ENCODE results near the gene MS4A18.
"Not testable (repeated sequence)": the region's sequence is repeated elsewhere in the genome, so short reads cannot be mapped to it uniquely, and the experiment has no call there.

GRCh38 chr11:60758671-60759070, 34.2 kb downstream of the MS4A18 start:
- TF ChIP-seq CTCF (IDR thresholded peaks at IDR 0.05 in 2 of 3, conservative IDR thresholded peaks at IDR 0.05 in 1 of 3; ENCODE audit: borderline replicate concordance in 1 of 3, insufficient read depth in 1 of 3, low read depth in 2 of 3, low read length in 2 of 3); ELF1 (IDR thresholded peaks at IDR 0.05; ENCODE audit: borderline replicate concordance, low read depth); CEBPB (IDR thresholded peaks at IDR 0.05; ENCODE audit: low read depth); TCF7L2 (IDR thresholded peaks at IDR 0.05; ENCODE audit: borderline replicate concordance, extremely low read depth, insufficient read depth, insufficient read length); EZH2 (IDR thresholded peaks at IDR 0.05); SIN3A (IDR thresholded peaks at IDR 0.05; ENCODE audit: low read depth); EGR1 (IDR thresholded peaks at IDR 0.05; ENCODE audit: low read depth); MAX (IDR thresholded peaks at IDR 0.05); POLR2A (IDR thresholded peaks at IDR 0.05; ENCODE audit: borderline replicate concordance, extremely low read depth, insufficient read depth, insufficient read length); JUND (IDR thresholded peaks at IDR 0.05); YY1 (IDR thresholded peaks at IDR 0.05; ENCODE audit: extremely low read depth, insufficient replicate concordance, low read depth, low read length); SP1 (IDR thresholded peaks at IDR 0.05; ENCODE audit: low read depth); POLR2AphosphoS5 (IDR thresholded peaks at IDR 0.05; ENCODE audit: low read depth, low read length): not testable (repeated sequence)
- TF ChIP-seq, protein P1, sequence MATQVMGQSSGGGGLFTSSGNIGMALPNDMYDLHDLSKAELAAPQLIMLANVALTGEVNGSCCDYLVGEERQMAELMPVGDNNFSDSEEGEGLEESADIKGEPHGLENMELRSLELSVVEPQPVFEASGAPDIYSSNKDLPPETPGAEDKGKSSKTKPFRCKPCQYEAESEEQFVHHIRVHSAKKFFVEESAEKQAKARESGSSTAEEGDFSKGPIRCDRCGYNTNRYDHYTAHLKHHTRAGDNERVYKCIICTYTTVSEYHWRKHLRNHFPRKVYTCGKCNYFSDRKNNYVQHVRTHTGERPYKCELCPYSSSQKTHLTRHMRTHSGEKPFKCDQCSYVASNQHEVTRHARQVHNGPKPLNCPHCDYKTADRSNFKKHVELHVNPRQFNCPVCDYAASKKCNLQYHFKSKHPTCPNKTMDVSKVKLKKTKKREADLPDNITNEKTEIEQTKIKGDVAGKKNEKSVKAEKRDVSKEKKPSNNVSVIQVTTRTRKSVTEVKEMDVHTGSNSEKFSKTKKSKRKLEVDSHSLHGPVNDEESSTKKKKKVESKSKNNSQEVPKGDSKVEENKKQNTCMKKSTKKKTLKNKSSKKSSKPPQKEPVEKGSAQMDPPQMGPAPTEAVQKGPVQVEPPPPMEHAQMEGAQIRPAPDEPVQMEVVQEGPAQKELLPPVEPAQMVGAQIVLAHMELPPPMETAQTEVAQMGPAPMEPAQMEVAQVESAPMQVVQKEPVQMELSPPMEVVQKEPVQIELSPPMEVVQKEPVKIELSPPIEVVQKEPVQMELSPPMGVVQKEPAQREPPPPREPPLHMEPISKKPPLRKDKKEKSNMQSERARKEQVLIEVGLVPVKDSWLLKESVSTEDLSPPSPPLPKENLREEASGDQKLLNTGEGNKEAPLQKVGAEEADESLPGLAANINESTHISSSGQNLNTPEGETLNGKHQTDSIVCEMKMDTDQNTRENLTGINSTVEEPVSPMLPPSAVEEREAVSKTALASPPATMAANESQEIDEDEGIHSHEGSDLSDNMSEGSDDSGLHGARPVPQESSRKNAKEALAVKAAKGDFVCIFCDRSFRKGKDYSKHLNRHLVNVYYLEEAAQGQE (IDR thresholded peaks at IDR 0.05; ENCODE audit: low read depth), result not testable (repeated sequence)

All from HCT116 (cell line).